HL-60 (cell line): ENCODE data around the gene VTI1A.

Experiments used
- DNase-seq, 2 experiments: peaks; one replicate each; pipeline ENCODE4 v3.0.0-alpha.2; 2010 to 2020; ENCODE audit warnings: low read depth in 1 of 2, low spot score in 1 of 2
- H3K27ac ChIP-seq: fragments of 250-450 bp; sonication (Bioruptor Pico); replicated peaks from 2 replicates; pipeline ENCODE4 v1.5.1; 2020; ENCODE audit warnings: mild to moderate bottlenecking, moderate library complexity
- H3K27me3 ChIP-seq: fragments of 250-450 bp; sonication (Bioruptor Pico); 2 replicates; pipeline ENCODE4 v1.5.1; 2021; ENCODE audit warnings: mild to moderate bottlenecking, moderate library complexity; ENCODE audit not compliant: insufficient read depth, poor library complexity, severe bottlenecking
- H3K4me3 ChIP-seq: replicated peaks from 2 replicates; pipeline ENCODE4 v1.5.1; 2011; ENCODE audit warnings: mild to moderate bottlenecking, control low read depth, low read length; ENCODE audit not compliant: insufficient read depth
- CTCF ChIP-seq: IDR thresholded peaks from one replicate; pipeline ENCODE4 v1.5.1; 2011; ENCODE audit warnings: low read length, control low read depth, inconsistent platforms; ENCODE audit not compliant: insufficient read depth
- GABPA ChIP-seq: IDR thresholded peaks from 2 replicates; pipeline ENCODE4 v1.6.1; 2012; ENCODE audit warnings: low read depth
- POLR2AphosphoS5 ChIP-seq: IDR thresholded peaks from 2 replicates; pipeline ENCODE4 v1.6.1; 2012; ENCODE audit warnings: low read depth
- REST ChIP-seq: IDR thresholded peaks from 2 replicates; pipeline ENCODE4 v1.6.1; 2012; ENCODE audit warnings: low read depth; ENCODE audit not compliant: insufficient replicate concordance
- SPI1 ChIP-seq: IDR thresholded peaks from 2 replicates; pipeline ENCODE4 v1.6.1; 2012; ENCODE audit warnings: low read depth, mild to moderate bottlenecking, borderline replicate concordance

The VTI1A gene

GRCh38 chr10:112767156-112767555 lies 320.1 kb downstream of the VTI1A start:
- TF ChIP-seq POLR2AphosphoS5, result no peak
- TF ChIP-seq GABPA, result no peak
- no peak for TF ChIP-seq REST
- no peak for TF ChIP-seq SPI1
- TF ChIP-seq CTCF, result no peak
- no peak overlapping the region for H3K27ac ChIP-seq
- no peak for DNase-seq
- no peaks in the 10 kb centered on the region for H3K27me3 ChIP-seq
- no peak overlapping the region for H3K4me3 ChIP-seq

GRCh38 chr10:112768121-112768520 lies 321.1 kb downstream of the VTI1A start:
- no peak for TF ChIP-seq GABPA
- no peak for TF ChIP-seq REST
- no peak for TF ChIP-seq SPI1
- TF ChIP-seq POLR2AphosphoS5, result no peak
- TF ChIP-seq CTCF, result no peak
- H3K27ac ChIP-seq, result no peak overlapping the region

GRCh38 chr10:112769081-112769480 lies 322.1 kb downstream of the VTI1A start:
- no peak for TF ChIP-seq POLR2AphosphoS5
- DNase-seq, result no peak
- no peak overlapping the region for H3K4me3 ChIP-seq
- H3K27me3 ChIP-seq, result no peaks in the 10 kb centered on the region
- H3K27ac ChIP-seq, result no peak overlapping the region

More at GRCh38 chr10:112768121-112768520, 321.1 kb downstream of the VTI1A start:
- Histone ChIP-seq H3K4me3 (no peak overlapping the region), H3K27me3 (no peaks in the 10 kb centered on the region)
- no peak for DNase-seq

GRCh38 chr10:112769611-112770370 lies 322.8 kb downstream of the VTI1A start:
- H3K4me3 ChIP-seq, result no peak overlapping the region
- no peaks in the 10 kb centered on the region for H3K27me3 ChIP-seq
- no peak for DNase-seq
- no peak for TF ChIP-seq POLR2AphosphoS5
- no peak for TF ChIP-seq SPI1
- no peak for TF ChIP-seq REST
- no peak for TF ChIP-seq CTCF
- TF ChIP-seq GABPA, result no peak
- no peak overlapping the region for H3K27ac ChIP-seq
